Muscle layer of colon (tissue), 2 donors: ENCODE results near the gene AHI1.
"Not testable (repeated sequence)": the region's sequence is repeated elsewhere in the genome, so short reads cannot be mapped to it uniquely, and the experiment has no call there.

ENCODE experiments used
- H3K27ac ChIP-seq: one replicate; pipeline ENCODE4 v1.7.0; 2013; ENCODE audit warnings: low read depth, mild to moderate bottlenecking, low read length, moderate library complexity
- H3K27me3 ChIP-seq, 2 donors: one replicate each; pipeline ENCODE4 v1.7.0; 2013; ENCODE audit warnings: low read length in 2 of 2, mild to moderate bottlenecking in 2 of 2; ENCODE audit not compliant: insufficient read depth in 2 of 2, control insufficient read depth in 1 of 2
- H3K36me3 ChIP-seq: one replicate; pipeline ENCODE4 v1.7.0; 2013; ENCODE audit warnings: mild to moderate bottlenecking, low read length; ENCODE audit not compliant: insufficient read depth
- H3K4me1 ChIP-seq: one replicate; pipeline ENCODE4 v1.7.0; 2013; ENCODE audit warnings: mild to moderate bottlenecking, low read length; ENCODE audit not compliant: insufficient read depth
- H3K4me3 ChIP-seq, 2 donors: one replicate each; pipeline ENCODE4 v1.7.0; 2013; ENCODE audit warnings: low read length in 2 of 2, low read depth in 1 of 2, mild to moderate bottlenecking in 1 of 2, moderate library complexity in 1 of 2
- H3K9ac ChIP-seq: one replicate; pipeline ENCODE4 v1.7.0; 2013; ENCODE audit warnings: low read length
- H3K9me3 ChIP-seq: one replicate; pipeline ENCODE4 v1.7.0; 2013; ENCODE audit warnings: mild to moderate bottlenecking, low read length
- donor health status: abdominal sarcoma.
- donor health status: Adenocarcinoma of cecum.

AHI1 gene

DNA sequence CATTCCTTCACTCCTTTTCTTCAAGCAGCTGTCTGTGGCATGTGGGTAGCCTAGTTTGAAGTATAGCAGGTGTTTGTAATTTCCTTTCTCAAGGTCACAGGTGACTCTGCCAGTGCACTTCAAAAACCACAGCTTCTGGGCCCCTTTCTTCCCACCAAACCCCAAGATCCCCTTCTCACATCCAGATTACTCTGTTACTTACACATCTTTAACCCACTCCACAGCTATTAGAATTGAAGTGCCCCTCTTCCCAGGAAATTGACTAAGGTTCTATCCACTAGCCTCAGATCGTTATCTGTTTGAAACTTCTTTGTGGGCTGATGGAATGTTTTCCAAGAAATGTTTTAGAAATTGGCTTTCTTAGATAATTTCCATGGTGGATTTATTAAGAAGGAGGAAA is 150.8 kb downstream of the AHI1 start:
- no peaks in the 10 kb centered on the region for H3K36me3 ChIP-seq
- H3K27me3 ChIP-seq = no peaks in the 10 kb centered on the region

DNA sequence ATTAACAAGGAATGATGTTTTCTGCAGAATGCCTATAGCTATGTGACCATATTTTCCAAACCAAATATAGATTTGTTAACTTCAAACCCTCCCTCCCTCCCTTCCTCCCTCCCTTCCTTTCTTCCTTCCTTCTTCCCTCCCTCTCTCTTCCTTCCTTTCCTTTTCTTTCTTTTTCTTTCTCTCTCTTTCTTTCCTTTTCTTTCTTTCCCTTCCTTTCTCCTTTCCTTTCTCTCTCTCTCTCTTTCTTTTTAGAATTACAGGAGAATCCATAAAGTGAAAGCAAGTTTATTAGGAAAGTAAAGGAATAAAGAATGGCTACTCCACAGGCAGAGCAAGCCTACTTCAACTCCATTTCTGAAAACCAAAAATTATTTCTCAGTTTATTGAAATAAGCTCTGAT is 153.0 kb downstream of the AHI1 start:
- H3K4me1 ChIP-seq = no peaks in the 10 kb centered on the region
- no peaks in the 10 kb centered on the region for H3K36me3 ChIP-seq
- H3K9ac ChIP-seq = no peak overlapping the region
- no peaks in the 10 kb centered on the region for H3K9me3 ChIP-seq
- no peaks in the 10 kb centered on the region for H3K27me3 ChIP-seq
- H3K4me3 ChIP-seq = no peak overlapping the region
- H3K27ac ChIP-seq = no peak overlapping the region

More for the DNA sequence above, 150.8 kb downstream of the AHI1 start:
- no peak overlapping the region for H3K27ac ChIP-seq
- H3K4me3 ChIP-seq = no peak overlapping the region
- H3K9ac ChIP-seq = no peak overlapping the region
- H3K4me1 ChIP-seq = no peaks in the 10 kb centered on the region
- H3K9me3 ChIP-seq = no peaks in the 10 kb centered on the region

GRCh38 chr6:135339920-135340319 is 157.6 kb downstream of the AHI1 start:
- not testable (repeated sequence) for H3K36me3 ChIP-seq, H3K9ac ChIP-seq, H3K27me3 ChIP-seq

GRCh38 chr6:135334169-135334568 is 163.4 kb downstream of the AHI1 start:
- H3K4me3 ChIP-seq = no peak overlapping the region
- H3K9ac ChIP-seq = no peak overlapping the region
- H3K36me3 ChIP-seq = no peaks in the 10 kb centered on the region
- no peaks in the 10 kb centered on the region for H3K4me1 ChIP-seq
- H3K27ac ChIP-seq = no peak overlapping the region
- H3K9me3 ChIP-seq = no peaks in the 10 kb centered on the region
- no peaks in the 10 kb centered on the region for H3K27me3 ChIP-seq

More at GRCh38 chr6:135339920-135340319, 157.6 kb downstream of the AHI1 start:
- H3K4me1 ChIP-seq, H3K27ac ChIP-seq, H3K4me3 ChIP-seq, H3K9me3 ChIP-seq: not testable (repeated sequence)

- Histone ChIP-seq H3K9me3 (no peaks in the 10 kb centered on the region), H3K4me1 (no peaks in the 10 kb centered on the region), H3K9ac (no peak overlapping the region), H3K27me3 (no peaks in the 10 kb centered on the region), H3K27ac (no peak overlapping the region), H3K4me3 (no peak overlapping the region), H3K36me3 (no peaks in the 10 kb centered on the region)
These were observed 166.5 kb downstream of the AHI1 start for GRCh38 chr6:135331002-135331401.

GRCh38 chr6:135329851-135330803 is 167.4 kb downstream of the AHI1 start:
- Histone ChIP-seq H3K27ac (no peak overlapping the region), H3K36me3 (no peaks in the 10 kb centered on the region), H3K27me3 (no peaks in the 10 kb centered on the region)

DNA sequence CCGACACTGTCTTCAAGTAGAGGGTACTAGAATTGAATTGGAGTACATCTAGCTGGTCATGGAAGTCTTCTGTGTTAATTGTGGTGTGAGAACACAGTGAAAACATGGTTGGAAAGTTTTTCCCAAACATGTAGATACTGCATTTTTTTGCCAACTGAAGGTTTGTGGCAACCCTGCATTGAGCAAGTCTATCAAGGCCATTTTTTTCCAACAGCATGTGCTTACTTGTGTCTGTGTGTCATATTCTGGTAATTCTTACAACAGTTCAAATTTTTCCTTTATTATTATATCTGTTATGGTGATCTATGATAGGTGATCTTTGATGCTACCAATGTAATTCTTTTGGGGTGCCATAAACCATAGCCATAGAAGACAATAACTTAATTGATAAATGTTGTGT is 169.4 kb downstream of the AHI1 start:
- Histone ChIP-seq H3K4me3 (no peak overlapping the region), H3K4me1 (no peaks in the 10 kb centered on the region), H3K27me3 (no peaks in the 10 kb centered on the region), H3K9ac (no peak overlapping the region), H3K27ac (no peak overlapping the region), H3K36me3 (no peaks in the 10 kb centered on the region), H3K9me3 (no peaks in the 10 kb centered on the region)

More at GRCh38 chr6:135329851-135330803, 167.4 kb downstream of the AHI1 start:
- H3K9me3 ChIP-seq = no peaks in the 10 kb centered on the region
- no peak overlapping the region for H3K4me3 ChIP-seq
- no peak overlapping the region for H3K9ac ChIP-seq
- no peaks in the 10 kb centered on the region for H3K4me1 ChIP-seq

GRCh38 chr6:135325624-135326424 is 171.7 kb downstream of the AHI1 start:
- Histone ChIP-seq H3K4me1 (no peaks in the 10 kb centered on the region), H3K27me3 (no peaks in the 10 kb centered on the region), H3K9me3 (no peaks in the 10 kb centered on the region), H3K36me3 (no peaks in the 10 kb centered on the region), H3K9ac (no peak overlapping the region), H3K27ac (no peak overlapping the region), H3K4me3 (no peak overlapping the region)

GRCh38 chr6:135324531-135324930 is 173.0 kb downstream of the AHI1 start:
- H3K4me1 ChIP-seq = no peaks in the 10 kb centered on the region
- H3K4me3 ChIP-seq = no peak overlapping the region
- no peaks in the 10 kb centered on the region for H3K27me3 ChIP-seq
- H3K36me3 ChIP-seq = no peaks in the 10 kb centered on the region
- H3K9ac ChIP-seq = no peak overlapping the region
- H3K9me3 ChIP-seq = no peaks in the 10 kb centered on the region
- no peak overlapping the region for H3K27ac ChIP-seq

DNA sequence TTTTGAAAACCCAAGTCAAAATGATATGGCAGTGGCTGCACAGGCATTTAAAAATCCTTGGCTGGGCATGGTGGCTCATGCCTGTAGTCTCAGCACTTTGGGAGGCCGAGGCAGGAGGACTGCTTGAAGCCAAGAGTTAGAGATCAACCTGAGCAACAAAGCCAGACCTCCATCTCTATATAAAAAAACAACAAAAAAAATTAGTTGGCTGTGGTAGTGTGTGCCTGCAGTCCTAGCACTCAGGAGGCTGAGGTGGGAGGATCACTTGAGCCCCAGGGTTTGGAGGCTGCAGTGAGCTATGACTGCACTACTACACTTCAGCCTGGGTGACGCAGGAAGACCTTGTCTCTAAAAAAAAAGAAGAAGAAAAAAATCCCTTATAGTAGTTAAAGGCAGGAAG is 173.6 kb downstream of the AHI1 start:
- H3K9me3 ChIP-seq = no peaks in the 10 kb centered on the region
- no peak overlapping the region for H3K4me3 ChIP-seq
- no peaks in the 10 kb centered on the region for H3K36me3 ChIP-seq
- no peak overlapping the region for H3K9ac ChIP-seq
- no peaks in the 10 kb centered on the region for H3K4me1 ChIP-seq
- no peak overlapping the region for H3K27ac ChIP-seq
- H3K27me3 ChIP-seq = no peaks in the 10 kb centered on the region

DNA sequence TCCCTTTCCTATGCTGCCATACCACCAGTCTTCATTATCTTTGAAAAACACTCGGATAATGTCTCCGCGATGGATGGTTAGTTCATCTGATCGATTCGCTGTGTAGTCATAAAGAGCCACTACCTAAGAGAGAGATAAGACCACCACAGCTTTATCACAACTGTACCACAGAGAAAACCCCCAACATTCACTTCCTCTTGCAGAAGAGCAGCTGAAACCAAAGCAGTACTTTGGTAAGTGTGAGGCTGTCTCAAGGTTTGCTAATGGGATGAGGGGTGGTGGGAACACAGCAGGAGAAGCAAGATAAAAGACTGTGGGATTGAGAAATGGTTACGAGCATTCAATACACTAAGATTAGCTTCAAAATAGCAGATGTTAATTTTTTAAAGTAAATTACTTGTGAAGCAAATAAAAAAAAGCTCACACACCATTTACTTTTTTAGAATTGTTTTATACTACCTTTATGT is 174.3 kb downstream of the AHI1 start:
- no peak overlapping the region for H3K27ac ChIP-seq
- H3K9ac ChIP-seq = no peak overlapping the region
- H3K4me1 ChIP-seq = no peaks in the 10 kb centered on the region

More for the DNA sequence above, 174.3 kb downstream of the AHI1 start:
- H3K4me3 ChIP-seq = no peak overlapping the region
- no peaks in the 10 kb centered on the region for H3K36me3 ChIP-seq
- no peaks in the 10 kb centered on the region for H3K27me3 ChIP-seq
- H3K9me3 ChIP-seq = no peaks in the 10 kb centered on the region
